GM21423 (cell line): ENCODE results near the gene TATDN3.
"Not testable (repeated sequence)": the region's sequence is repeated elsewhere in the genome, so short reads cannot be mapped to it uniquely, and the experiment has no call there.

ENCODE experiments used
- ATAC-seq: cut with Tn5 transposase; IDR thresholded peaks from one replicate; pipeline ENCODE4 v1.9.1; 2021; ENCODE audit warnings: mild to moderate bottlenecking, moderate library complexity; ENCODE audit not compliant: unreplicated experiment

Gene TATDN3

DNA sequence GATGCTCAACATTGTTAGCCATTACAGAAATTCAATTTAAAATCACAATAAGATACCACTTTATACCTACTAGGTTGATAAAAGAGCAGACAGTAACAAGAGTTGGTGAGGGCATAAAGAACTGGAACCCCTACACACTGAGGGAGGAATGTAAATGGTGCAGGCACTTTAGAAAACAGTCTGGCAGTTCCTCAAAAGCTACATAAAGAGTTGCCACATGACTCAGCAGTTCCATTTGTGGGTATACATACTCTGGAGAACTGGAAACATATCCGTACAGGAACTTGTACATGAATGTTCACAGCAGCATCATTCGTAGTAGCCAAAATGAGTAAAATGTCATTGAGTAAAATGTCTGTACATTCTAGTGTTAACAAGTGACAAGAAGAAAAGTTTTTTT is 17.1 kb upstream of the TATDN3 start:
- no peak for ATAC-seq

DNA sequence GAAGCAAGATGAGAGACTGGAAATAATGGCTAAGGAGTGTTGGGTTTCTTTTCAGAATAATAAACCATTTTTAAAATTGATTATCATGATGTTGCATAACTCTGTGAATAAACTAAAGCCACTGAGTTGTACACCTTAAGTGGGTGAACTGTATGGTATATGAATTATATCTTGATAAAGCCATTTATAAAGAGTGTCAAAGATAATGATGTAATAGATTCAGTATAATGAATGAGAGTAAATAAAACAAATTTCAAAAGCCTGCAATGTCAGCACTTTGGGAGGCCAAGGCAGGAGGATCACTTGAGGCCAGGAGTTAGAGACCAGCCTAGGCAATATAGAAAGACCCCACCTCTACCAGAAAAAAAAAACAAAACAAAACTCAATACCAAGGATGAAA is 16.5 kb upstream of the TATDN3 start:
- ATAC-seq, result no peak

DNA sequence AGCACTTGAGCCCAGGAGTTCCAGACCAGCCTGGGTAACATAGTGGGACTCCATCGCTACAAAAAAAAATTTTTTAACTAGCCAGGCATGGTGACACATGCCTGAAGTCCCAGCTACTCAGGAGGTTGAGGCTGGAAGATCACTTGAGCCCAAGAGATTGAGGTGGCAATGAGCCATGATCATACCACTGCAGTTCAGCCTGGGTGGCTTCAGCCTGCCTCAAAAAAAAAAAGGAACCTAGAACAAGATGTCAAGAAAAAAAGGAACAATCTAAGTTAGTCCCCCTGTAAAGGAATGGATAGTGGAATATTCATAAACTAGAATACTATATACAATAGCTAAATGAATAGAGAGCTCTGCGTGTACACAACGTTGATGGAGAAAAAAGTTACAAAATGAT is 14.5 kb upstream of the TATDN3 start:
- ATAC-seq, result no peak

DNA sequence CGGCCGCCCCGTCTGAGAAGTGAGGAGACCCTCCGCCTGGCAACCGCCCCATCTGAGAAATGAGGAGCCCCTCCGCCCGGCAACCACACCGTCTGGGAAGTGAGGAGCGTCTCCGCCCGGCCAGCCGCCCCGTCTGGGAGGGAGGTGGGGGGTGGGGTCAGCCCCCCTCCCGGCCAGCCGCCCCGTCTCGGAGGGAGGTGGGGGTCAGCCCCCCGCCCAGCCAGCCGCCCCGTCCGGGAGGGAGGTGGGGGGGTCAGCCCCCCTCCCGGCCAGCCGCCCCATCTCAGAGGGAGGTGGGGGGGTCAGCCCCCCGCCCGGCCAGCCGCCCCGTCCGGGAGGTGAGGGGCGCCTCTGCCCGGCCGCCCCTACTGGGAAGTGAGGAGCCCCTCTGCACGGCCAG is 12.6 kb upstream of the TATDN3 start:
- not testable (repeated sequence) for ATAC-seq

DNA sequence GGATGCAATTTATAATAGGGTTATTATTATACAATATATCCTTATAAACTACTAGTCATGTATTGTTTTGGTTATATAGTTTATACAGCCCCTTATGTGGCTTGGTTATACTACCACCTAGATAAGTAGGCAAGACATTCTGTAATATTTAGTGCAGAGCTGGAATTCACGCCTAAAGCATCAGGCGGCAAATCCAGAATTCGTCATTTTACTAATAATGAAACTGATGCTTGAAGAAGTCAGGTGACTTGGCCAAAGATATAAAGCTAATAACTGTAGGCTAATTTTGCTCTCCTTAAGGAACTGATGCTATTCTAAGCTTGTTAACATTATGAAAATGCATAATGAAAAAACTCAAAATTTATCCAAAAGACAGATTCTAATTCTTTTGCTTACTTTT is 10.9 kb upstream of the TATDN3 start:
- no peak for ATAC-seq

DNA sequence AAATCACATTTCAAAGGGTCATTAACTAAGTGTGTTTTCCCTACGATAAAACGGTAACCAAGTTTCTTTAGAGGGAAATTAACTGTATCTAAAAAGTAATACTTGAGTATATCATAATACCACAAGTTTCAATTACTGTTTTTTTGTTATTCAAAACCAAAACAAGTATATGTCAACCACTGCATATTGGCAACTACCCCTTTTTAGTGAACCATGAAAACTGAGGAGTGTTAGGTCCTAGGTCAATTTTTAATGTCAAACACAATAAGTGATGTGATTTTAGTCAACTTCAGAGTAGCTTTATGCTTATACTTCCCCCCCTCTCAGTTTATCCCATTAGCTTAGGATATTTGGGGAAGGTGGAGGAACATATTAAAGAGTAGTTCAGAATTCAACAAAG is 10.5 kb upstream of the TATDN3 start:
- no peak for ATAC-seq

DNA sequence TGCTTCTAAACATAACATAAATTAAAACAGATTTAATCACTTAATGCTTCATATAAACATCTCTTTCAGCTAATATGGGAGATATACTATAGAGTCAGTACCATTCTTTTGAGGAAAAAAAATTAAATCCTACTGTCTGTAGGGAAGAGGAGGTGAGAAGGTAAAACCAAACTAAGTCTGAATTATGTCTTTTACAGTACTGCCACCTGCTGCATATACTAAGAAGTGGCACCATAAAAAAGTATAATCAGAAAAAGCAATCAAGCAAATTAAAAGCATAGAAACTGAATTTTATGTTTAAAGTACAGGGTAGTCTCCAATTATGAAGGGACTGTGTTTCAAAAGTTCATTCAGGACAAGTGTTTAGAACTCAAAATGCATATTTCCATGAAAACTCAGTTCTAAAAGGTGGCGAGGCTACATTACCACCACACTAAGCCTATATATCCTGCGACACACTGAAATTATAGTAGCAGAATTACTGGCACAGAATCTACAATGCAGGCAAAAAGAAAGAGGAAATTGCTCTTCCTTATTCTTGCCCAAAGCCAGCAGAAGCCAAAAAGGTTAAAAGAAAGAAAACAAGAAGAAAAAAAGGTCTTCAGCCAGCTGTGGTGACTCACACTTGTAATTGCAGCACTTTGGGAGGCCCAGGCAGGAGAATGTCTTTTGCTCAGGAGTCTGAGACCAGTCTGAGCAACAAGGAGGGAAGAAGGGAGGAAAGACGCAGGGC is 9.1 kb upstream of the TATDN3 start:
- no peak for ATAC-seq

DNA sequence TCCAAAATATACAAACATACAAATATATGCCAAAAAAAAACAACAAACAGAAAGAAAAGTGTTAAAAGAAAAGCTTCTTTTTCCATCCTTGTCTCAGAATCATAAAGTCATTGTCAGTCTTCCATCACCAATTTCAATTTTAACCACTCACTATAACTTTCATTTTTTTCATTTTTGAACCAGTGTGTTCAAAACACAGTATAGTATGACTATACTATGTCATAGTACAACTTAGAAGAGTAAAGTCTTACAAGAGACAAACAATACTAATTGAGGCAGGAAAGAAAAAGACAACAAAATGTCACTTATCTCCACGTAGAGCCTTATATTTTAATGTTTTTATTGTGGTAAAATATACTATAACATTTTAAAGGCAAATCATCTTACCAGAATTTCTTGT is 7.7 kb upstream of the TATDN3 start:
- no peak for ATAC-seq

DNA sequence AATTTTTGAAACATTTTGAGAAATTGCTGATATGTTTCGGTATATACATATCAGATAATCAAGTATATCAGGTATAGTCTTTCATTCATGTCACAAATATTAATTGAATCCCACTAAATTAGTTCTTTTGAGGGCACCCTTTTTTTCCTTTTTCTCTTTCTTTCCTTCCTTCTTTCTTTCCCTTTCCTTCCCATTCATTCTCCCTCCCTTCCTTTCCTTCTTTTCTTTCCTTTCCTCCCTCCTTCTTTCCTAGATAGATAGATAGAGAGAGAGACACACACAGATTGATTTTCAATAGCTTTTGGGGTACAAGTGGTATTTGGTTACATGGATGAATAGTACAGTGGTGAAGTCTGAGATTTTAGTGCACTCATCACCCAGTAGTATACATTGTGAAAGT is 5.8 kb upstream of the TATDN3 start:
- ATAC-seq, result no peak

DNA sequence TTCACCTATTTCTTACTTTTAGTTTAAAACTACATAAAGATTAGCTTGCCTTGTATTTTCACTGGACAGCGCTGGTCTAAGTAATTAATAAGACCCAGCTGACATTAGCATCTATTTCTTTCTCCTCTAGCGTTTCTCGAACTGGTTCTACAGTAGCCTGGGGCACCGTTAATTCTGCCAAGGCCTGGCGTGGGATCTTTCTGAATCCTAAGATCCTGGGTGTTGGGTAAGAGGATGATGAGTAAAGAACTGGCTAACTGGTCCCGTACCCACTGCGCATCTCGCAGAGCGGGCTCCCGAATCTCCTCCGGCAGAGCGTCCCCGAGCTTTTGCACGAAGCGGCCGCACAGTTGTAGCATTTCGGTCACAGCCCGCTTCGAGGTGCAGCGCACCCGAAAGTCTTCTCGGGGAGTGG is 426 bp upstream of the TATDN3 start:
- ATAC-seq, result peak; percentile 30

DNA sequence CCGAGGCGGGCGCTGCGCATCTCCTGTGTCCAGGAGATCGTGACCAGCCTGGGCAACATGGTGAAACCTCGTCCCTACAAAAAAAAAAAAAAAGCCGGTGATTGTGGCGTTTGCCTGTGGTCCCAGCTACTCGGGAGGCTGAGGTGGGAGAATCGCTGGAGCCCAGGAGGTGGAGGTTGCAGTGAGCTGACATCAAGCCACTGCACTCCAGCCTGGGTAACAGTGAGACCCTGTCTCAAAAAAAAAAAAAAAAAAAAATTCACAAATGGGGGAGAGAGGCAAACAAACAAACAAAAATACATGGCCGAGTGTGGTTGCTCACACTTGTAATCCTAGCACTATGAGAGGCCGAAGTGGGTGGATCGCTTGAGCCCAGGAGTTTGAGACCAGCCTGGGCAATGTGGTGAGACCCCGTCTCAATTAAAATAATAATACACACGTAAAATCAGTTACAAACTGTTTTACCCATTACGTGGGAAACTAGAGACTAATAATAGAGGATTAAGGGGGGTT is 758 bp downstream of the TATDN3 start:
- ATAC-seq, result no peak

DNA sequence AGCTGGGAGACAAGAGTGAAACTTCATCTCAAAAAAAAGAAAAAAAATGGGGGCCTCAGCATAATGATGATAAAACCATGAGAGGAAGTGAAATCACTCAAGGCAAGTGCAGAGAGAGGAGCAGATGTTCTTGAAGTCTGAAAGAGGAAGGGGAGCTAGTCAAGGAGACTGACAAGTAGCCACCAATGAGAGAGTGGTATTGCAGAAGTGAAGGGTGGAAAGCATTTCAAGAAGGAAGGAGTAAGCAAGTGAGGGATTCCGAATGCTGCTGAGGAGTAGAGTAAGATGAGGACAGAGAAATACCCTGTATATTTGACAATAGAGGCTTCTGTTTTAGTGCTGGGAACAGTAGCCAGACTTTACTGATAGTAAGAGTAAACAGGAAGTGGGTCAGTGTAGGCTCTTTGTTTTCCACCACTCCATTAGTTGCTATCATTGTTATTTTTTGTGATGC is 2.9 kb downstream of the TATDN3 start:
- ATAC-seq, result peak; percentile 78

DNA sequence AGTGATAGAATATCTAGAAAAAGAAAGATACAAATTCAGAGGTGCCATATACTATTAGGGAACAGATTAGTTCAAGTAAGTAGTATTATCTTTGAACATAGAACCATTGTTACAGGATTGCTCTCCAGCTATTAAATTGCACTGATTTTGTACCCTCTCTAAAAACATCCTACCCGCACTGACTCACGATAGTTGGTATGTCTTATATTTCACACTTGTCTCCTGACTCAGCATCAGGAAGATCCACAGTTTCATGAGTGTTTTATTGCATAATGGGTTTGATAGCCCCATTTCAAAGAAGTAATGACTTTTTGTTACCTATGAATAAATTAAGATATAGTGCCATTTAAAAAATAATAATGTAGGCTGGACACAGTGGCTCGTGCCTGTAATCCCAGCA is 6.0 kb downstream of the TATDN3 start:
- no peak for ATAC-seq

DNA sequence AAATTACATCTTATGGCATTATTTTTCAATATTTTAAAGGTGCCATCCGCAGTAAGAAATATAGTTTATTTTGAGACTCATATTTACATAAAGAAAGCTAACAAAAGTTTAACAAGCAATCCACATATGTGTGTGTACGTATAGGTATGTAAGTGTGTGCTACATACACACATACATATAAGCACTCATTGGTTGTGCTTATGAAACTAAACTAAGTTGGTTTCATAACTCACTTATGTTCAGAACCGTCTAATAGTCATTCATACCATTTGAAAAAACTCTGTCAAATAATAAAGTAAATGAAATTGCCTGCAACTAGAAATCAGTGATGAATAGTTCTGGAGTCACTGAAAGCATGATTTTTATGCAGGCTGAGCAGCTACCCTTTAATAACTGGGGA is 14.1 kb downstream of the TATDN3 start:
- no peak for ATAC-seq

DNA sequence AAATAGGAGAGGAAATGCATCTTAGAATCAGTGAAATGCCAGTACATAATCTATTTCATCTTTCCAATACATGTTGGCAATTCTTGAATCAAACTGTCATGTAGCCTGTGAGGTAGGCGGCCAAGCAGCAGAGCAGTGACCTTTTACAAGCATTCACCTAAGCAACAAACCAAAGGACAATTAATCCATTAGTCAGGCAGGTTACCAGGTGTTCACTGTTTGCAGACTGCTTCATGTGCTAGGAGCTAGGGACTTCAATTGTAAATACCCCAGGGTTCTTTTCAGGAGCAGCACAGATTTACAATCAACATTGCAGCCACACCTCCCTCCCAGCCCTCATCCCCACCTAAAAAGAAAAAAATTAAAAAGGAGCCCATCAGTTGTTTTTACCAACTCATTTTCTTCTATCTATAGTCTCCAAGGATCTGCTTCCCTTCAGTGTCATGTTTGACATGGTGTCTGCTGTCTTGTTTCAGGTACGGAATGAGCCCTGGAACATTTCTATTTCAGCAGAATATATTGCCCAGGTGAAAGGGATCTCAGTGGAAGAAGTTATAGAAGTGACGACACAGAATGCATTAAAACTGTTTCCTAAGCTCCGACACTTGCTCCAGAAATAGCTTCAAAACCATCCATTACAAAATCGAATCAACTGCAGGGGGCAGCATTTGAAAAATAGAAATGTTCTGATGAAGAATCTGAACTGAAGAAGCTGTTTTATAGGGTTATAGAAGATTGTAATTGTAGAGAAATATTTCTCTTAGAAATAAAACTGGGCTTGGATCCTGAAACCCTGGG is 23.0 kb downstream of the TATDN3 start:
- ATAC-seq, result no peak

DNA sequence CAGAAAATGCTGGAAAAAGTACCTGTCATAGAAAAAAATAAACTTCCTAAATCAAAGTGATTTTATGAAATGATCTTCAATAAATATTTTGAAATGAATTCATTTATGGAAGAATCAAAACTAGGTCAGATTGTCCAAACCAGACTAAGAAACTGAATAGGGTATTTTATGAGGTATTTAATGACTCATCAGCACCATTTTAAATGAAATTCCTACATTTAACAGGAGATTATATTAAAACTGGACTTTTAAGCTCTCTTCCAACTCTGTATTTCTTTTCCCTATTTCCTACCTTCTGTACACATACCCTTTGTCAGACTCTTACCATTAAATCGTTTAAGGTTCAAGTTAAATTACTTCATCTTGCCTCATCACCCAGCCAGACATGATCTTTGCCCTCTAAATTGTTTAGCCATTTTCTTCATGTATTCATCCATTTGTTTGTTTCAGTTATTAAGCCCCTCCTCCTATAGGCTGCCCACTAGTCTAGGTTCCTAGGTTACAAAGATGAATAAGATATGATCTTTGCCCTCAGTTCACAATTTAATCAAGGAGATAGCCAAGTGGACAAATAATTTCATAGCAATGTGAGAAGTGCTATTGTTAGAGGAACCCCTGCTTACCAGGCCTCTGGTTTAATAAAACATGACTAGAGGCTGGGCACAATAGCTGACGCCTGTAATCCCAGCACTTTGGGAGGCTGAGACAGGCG is 25.0 kb downstream of the TATDN3 start:
- ATAC-seq, result no peak

DNA sequence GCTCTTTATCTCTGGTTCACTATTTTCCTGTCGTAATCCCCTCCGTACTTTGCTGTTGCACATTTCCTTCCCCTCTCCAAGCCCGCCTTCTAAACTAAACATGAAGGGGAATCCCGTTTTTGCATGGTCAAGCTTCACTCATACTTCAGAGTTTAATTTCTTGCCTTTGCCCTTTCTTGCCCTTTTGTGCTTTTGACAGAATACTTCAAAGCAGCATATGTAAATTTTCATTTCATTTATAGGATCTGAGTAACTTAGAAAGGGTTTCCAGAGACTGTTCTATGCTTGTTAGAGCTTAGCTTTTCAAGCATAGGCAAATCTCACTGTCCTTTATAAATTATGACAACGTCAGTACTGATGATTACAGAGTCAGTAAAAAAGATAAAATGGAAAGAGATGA is 28.0 kb downstream of the TATDN3 start:
- peak; percentile 65 for ATAC-seq

DNA sequence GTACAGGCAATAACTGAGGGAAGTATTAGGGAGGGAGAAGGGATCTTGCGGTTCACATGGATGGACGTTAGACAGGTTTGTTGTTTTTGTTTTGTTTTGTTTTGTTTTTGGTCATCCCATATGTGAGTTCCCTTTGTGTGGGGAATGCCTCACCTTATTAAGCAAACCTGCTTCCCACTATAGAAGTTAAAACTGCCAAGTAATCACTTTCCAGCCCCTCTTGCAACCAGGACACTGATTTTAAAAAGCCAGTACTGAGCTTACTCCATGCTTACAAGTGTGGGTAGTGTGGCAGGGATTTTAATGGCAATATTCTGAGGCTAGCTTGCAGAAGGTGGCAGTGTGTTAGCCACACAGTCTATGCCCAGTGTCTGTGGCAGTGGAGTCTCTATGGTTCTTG is 29.3 kb downstream of the TATDN3 start:
- ATAC-seq, result no peak

DNA sequence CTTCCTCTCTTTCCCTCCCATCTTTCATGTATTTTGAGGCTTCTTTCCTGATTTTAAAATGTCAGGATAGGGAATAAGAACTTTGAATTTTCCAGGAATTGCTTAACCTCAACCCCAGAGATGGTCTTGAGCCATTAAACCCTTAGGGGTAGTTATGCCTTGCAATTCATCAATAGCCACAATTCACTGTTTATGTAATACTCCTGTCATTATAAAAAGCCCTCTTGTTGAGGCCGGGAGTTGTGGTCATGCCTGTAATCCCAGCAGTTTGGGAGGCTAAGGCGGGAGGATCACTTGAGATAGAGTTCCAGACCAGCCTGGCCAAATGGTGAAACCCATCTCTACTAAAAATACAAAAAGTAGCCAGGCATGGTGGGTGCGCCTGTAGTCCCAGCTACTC is 31.3 kb downstream of the TATDN3 start:
- ATAC-seq, result no peak

DNA sequence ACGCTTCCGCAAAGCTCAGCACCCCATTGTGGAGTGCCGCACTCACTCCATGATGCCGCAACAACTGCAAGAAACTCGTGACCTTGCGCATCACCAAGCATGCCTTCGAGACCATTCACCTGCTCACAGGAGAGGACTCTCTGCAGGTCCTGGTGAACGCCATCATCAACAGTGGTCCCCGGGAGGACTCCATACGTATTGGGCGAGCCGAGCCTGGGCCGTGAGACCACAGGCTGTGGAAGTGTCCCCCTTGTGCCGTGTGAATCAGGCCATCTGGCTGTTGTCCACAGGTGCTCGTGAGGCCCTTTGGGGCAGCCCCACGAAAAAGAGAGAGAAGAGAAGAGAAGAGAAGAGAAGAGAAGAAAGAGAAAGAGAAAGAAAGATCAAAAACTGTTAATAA is 32.5 kb downstream of the TATDN3 start:
- no peak for ATAC-seq

DNA sequence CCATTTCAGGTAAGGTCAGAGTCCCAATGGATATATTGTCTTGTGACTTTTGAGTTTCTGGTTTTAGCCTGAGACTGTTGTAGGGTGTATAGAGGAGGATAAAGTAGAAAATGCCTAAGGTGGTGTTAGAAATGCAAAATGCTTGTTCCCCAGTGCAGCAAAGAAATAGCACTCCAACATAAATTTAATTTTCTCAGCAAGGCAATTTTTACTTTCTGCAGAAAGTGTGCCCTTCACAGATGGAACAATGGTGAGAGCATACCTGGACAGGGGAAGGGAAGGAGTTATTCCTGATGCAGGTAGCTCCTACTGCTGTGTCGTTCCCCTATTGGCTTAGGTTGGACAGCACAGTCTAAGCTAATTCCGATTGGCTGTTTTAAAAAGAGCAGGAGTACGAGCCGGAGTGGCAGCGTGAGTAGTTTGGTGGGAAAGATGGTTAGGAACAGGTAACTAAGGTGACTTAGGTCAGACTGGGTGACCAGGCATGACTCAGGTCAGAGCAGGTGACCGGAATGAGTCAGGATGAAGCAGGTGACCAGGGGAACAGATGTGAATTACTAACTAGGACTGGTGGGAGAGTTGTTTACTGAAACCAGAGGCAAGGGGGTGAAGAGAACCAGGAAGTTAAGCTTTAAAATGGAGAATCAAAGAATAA is 34.2 kb downstream of the TATDN3 start:
- ATAC-seq, result no peak
